Brain microvascular endothelial cell (primary cell): ENCODE results near the gene TBC1D24.
A peak's percentile ranks its signal among the peaks of the same experiment; 100 is the strongest.

Experiments
- DNase-seq: peaks from one replicate; pipeline ENCODE4 v3.0.0-alpha.2; 2020
- H3K27ac ChIP-seq: fragments of 250-450 bp; sonication (Bioruptor Pico); 2 replicates; pipeline ENCODE4 v1.5.1; 2020; ENCODE audit warnings: mild to moderate bottlenecking, moderate library complexity
- H3K27me3 ChIP-seq: fragments of 250-450 bp; sonication (Bioruptor Pico); replicated peaks from 2 replicates; pipeline ENCODE4 v1.5.1; 2020; ENCODE audit warnings: mild to moderate bottlenecking
- H3K36me3 ChIP-seq: fragments of 250-450 bp; sonication (Bioruptor Pico); replicated peaks from 2 replicates; pipeline ENCODE4 v1.5.1; 2020; ENCODE audit warnings: mild to moderate bottlenecking
- H3K4me3 ChIP-seq: 2 replicates; pipeline ENCODE4 v1.5.1; 2011; ENCODE audit warnings: low read depth, mild to moderate bottlenecking, control low read depth, low read length, moderate library complexity
- in situ Hi-C: cut with HindIII; loops from 2 replicates; pipeline ENCODE4 v1.10.0; 2017; ENCODE audit warnings: low sequenced_read_pairs, low pct_ligation_motif_present
- TF ChIP-seq, protein P1 (sequence below): IDR thresholded peaks from 2 replicates; pipeline ENCODE4 v1.5.1; 2011; ENCODE audit warnings: low read depth, mild to moderate bottlenecking, moderate library complexity, low read length, control low read depth, inconsistent platforms; ENCODE audit errors: missing control alignments

TBC1D24 gene

DNA sequence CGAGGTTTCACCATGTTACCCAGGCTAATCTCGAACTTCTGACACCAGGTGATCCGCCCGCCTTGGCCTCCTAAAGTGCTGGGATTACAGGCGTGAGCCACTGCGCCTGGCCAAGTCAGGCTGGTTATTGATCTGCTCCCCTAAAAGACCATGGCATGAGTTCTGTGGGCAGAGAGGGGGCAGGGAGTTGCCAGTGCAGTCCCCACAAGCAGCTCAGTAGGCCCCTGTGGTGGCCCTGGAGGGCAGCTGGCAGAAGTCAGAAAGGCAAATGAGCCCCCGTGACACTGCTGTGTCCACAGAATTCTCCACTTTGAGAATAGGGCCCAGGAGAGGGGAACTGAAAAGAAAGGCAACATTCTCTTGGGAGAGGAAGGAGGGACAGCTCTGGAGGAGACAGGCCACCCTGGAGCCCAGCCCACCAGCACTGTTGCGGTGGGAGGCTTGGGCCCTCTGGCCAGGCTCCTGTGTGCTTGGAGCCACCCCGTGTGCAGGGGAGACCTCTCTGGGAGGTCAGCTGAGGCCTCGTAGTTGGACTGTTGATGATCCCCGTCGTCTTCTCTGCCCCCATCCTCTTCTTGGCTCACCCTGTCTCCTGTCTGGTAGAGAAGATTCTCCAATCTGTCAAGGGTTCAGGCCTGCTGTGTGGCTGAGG is 43.2 kb downstream of the TBC1D24 start:
- H3K36me3 ChIP-seq, result peaks cover 14% of the 10 kb centered on the region
- TF ChIP-seq, protein P1, sequence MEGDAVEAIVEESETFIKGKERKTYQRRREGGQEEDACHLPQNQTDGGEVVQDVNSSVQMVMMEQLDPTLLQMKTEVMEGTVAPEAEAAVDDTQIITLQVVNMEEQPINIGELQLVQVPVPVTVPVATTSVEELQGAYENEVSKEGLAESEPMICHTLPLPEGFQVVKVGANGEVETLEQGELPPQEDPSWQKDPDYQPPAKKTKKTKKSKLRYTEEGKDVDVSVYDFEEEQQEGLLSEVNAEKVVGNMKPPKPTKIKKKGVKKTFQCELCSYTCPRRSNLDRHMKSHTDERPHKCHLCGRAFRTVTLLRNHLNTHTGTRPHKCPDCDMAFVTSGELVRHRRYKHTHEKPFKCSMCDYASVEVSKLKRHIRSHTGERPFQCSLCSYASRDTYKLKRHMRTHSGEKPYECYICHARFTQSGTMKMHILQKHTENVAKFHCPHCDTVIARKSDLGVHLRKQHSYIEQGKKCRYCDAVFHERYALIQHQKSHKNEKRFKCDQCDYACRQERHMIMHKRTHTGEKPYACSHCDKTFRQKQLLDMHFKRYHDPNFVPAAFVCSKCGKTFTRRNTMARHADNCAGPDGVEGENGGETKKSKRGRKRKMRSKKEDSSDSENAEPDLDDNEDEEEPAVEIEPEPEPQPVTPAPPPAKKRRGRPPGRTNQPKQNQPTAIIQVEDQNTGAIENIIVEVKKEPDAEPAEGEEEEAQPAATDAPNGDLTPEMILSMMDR, result no peak
- no peaks in the 10 kb centered on the region for H3K27me3 ChIP-seq
- in situ Hi-C loops, result no loop called here
- no peak overlapping the region for H3K27ac ChIP-seq
- no peak for DNase-seq
- no peak overlapping the region for H3K4me3 ChIP-seq

DNA sequence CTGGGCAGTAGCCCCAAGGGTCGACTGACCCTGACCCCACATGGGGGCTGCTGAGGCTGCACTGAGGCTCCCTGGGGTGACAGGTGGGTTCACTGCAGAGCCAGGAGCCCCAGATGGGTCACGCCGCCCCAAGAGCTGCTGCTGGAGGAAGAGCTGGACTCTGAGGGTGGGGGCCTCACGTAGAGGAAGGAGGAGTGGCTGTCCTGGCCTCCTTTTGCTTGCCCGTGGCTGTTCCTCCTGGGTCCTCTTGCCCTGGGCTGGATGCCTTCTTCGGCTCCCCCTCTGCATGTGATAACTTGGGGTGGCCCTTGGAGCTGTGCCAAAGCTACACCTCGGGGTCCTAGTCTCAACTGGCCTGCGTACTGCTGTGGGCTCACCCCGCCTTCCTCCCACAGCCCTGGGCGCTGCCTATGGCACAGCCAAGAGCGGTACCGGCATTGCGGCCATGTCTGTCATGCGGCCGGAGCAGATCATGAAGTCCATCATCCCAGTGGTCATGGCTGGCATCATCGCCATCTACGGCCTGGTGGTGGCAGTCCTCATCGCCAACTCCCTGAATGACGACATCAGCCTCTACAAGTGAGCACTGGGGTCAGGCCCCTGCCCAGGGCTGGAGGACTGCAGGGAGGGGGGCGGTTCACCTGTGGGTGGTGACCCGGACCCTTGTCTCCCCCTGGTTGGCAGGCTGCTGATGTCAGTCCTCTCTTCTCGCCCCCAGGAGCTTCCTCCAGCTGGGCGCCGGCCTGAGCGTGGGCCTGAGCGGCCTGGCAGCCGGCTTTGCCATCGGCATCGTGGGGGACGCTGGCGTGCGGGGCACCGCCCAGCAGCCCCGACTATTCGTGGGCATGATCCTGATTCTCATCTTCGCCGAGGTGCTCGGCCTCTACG is 44.1 kb downstream of the TBC1D24 start:
- no peak for DNase-seq
- TF ChIP-seq, protein P1, result no peak
- Histone ChIP-seq H3K36me3 (peaks cover 19% of the 10 kb centered on the region), H3K27me3 (no peaks in the 10 kb centered on the region), H3K27ac (no peak overlapping the region), H3K4me3 (no peak overlapping the region)
- in situ Hi-C loops, result no loop called here

DNA sequence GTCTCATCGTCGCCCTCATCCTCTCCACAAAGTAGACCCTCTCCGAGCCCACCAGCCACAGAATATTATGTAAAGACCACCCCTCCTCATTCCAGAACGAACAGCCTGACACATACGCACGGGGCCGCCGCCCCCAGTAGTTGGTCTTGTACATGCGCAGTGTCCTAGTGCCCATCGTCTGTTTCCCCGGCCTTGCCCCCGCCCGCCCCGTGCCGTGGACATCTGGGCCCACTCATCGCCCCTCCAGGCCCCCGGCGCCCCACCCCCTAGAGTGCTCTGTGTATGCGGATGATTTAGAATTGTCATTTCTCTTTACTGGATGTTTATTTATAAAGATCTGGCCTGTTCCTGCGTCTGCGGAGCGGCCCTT is 44.8 kb downstream of the TBC1D24 start:
- DNase-seq, result no peak
- H3K27ac ChIP-seq, result no peak overlapping the region
- H3K4me3 ChIP-seq, result peak overlapping the region; percentile 17
- TF ChIP-seq, protein P1, result no peak
- H3K27me3 ChIP-seq, result no peaks in the 10 kb centered on the region
- in situ Hi-C loops, result no loop called here
- H3K36me3 ChIP-seq, result peaks cover 23% of the 10 kb centered on the region

DNA sequence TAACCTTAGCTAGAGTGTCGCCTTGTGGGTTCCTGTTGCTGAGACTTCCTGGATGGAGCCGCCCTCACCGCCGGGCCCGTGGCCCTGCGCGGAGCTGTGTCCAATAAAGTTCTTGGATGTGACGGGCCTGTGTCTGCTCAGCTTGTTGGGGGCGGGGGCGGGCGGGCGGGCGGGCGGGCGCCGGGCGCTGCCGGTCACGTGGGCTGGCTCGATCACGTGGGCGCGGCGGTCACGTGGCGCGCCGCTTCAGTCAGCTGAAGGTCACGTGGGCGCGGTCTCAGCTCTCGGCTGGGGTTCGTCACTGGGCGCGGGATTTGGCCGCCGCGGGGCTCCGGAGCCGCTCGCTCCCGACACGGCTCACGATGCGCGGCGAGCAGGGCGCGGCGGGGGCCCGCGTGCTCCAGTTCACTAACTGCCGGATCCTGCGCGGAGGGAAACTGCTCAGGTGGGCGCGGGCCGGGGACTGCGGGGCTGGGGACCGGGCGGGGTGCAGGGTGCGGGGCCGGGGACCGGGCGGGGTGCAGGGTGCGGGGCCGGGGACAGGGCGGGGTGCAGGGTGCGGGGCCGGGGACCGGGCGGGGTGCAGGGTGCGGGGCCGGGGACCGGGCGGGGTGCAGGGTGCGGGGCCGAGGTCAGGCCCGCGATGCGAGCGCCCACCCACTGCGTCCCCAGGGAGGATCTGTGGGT is 45.3 kb downstream of the TBC1D24 start, which contains the start of gene AMDHD2:
Gene AMDHD2 (plus strand): TSS at position 275 of the 687 bp plus-strand sequence. CDS start 88 bp downstream, at position 363.
- peak; percentile 87 for DNase-seq
- TF ChIP-seq, protein P1, result no peak
- Histone ChIP-seq H3K36me3 (peaks cover 27% of the 10 kb centered on the region), H3K27me3 (no peaks in the 10 kb centered on the region), H3K27ac (peak within 1 kb of the TSS; percentile 71), H3K4me3 (peak within 1 kb of the TSS; percentile 72)
- in situ Hi-C loops, result no loop called here

DNA sequence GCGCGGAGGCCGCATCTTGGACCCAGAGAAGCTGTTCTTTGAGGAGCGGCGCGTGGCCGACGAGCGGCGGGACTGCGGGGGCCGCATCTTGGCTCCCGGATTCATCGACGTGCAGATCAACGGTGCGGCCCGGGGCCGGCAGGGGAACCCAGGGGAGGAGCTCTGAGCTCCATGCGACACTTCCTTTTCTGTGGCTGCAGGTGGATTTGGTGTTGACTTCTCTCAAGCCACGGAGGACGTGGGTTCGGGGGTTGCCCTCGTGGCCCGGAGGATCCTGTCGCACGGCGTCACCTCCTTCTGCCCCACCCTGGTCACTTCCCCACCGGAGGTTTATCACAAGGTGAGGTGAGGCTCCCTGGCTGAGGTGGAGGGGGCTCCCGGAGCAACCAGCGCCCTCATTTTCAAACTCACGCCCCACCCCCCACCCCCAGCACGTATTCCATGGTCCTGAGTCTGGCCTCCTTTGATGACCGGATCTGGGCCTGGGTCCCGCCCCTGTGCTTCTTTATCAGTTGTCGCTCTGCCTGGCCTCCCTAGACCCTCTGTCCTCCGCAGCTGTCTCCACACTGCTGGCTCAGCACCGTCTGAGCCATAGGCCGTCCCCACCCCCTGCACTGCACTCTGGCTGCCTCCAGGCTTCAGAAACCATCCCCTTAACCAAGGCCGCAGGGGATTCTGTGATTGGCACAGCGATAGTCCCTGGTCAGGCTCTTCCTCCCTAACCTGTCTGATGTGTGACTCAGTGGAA is 46.0 kb downstream of the TBC1D24 start:
- in situ Hi-C loops, result no loop called here
- TF ChIP-seq, protein P1, result peak; percentile 18
- Histone ChIP-seq H3K27me3 (no peaks in the 10 kb centered on the region), H3K36me3 (peaks cover 27% of the 10 kb centered on the region), H3K27ac (peak overlapping the region; percentile 71), H3K4me3 (peak overlapping the region; percentile 72)
- no peak for DNase-seq
